Amygdala (tissue), 56 donors: ENCODE results near the gene OTUB2.
A peak's percentile ranks its signal among the peaks of the same experiment; 100 is the strongest.

Source experiments
- DNase-seq, 56 donors: peaks; one replicate each; lab custom pipeline; 2025; lab: John Stamatoyannopoulos, UW

OTUB2 gene

GRCh38 chr14:94018308-94018707 is 7.8 kb upstream of the OTUB2 start:
- no peak for DNase-seq

- no peak for DNase-seq
Measured at GRCh38 chr14:94019329-94019728, 6.8 kb upstream of the OTUB2 start.

- DNase-seq: no peak
Measured at GRCh38 chr14:94020267-94020666, 5.9 kb upstream of the OTUB2 start.

- DNase-seq: no peak
Measured at GRCh38 chr14:94021001-94021400, 5.1 kb upstream of the OTUB2 start.

GRCh38 chr14:94021416-94022157 is 4.6 kb upstream of the OTUB2 start:
- no peak for DNase-seq

- DNase-seq: no peak
Measured at GRCh38 chr14:94022532-94023411, 3.4 kb upstream of the OTUB2 start.

- no peak for DNase-seq
Measured at GRCh38 chr14:94024549-94024948, 1.6 kb upstream of the OTUB2 start.

GRCh38 chr14:94025720-94026119 is 420 bp upstream of the OTUB2 start:
- no peak for DNase-seq

- no peak for DNase-seq
Measured at GRCh38 chr14:94026889-94027469, 839 bp downstream of the OTUB2 start.

- no peak for DNase-seq
Measured at GRCh38 chr14:94027566-94028449, 1.7 kb downstream of the OTUB2 start.

- no peak for DNase-seq
Measured at GRCh38 chr14:94028450-94028826, 2.3 kb downstream of the OTUB2 start.

GRCh38 chr14:94029265-94029664 is 3.1 kb downstream of the OTUB2 start:
- no peak for DNase-seq

GRCh38 chr14:94029671-94030203 is 3.6 kb downstream of the OTUB2 start:
- DNase-seq: no peak

GRCh38 chr14:94030571-94030970 is 4.4 kb downstream of the OTUB2 start:
- DNase-seq: no peak

GRCh38 chr14:94031161-94031882 is 5.2 kb downstream of the OTUB2 start:
- DNase-seq: peak in 9 of 56 donors; percentile 13 to 48 (median 25)

GRCh38 chr14:94031883-94032279 is 5.7 kb downstream of the OTUB2 start:
- no peak for DNase-seq

GRCh38 chr14:94034886-94035285 is 8.7 kb downstream of the OTUB2 start:
- no peak for DNase-seq

- peak in 31 of 56 donors; percentile 10 to 72 (median 34) for DNase-seq
Measured at GRCh38 chr14:94036313-94037167, 10.4 kb downstream of the OTUB2 start.
